ENCODE results near the gene FLNB.
"Not testable (repeated sequence)": the region's sequence is repeated elsewhere in the genome, so short reads cannot be mapped to it uniquely, and the experiment has no call there.

Gene FLNB

GRCh38 chr3:58032186-58032585 lies 24.0 kb downstream of the FLNB start:
- DNase-seq (ENCODE audit: low spot score): no peak

- no peak for DNase-seq (ENCODE audit: low spot score)
Observed at GRCh38 chr3:58034738-58035523, 26.7 kb downstream of the FLNB start.

- peak; percentile 79 for DNase-seq (ENCODE audit: low spot score)
Observed at GRCh38 chr3:58035524-58036255, 27.5 kb downstream of the FLNB start.

GRCh38 chr3:58036293-58037032 lies 28.2 kb downstream of the FLNB start:
- DNase-seq (ENCODE audit: low spot score): no peak

GRCh38 chr3:58037141-58037910 lies 29.1 kb downstream of the FLNB start:
- DNase-seq (ENCODE audit: low spot score): no peak

GRCh38 chr3:58038675-58039292 lies 30.6 kb downstream of the FLNB start:
- no peak for DNase-seq (ENCODE audit: low spot score)

GRCh38 chr3:58039601-58040000 lies 31.4 kb downstream of the FLNB start:
- no peak for DNase-seq (ENCODE audit: low spot score)

GRCh38 chr3:58041182-58041825 lies 33.1 kb downstream of the FLNB start:
- DNase-seq (ENCODE audit: low spot score): no peak

GRCh38 chr3:58041826-58042324 lies 33.7 kb downstream of the FLNB start:
- peak; percentile 71 for DNase-seq (ENCODE audit: low spot score)

GRCh38 chr3:58042947-58043707 lies 34.9 kb downstream of the FLNB start:
- no peak for DNase-seq (ENCODE audit: low spot score)

- DNase-seq (ENCODE audit: low spot score): no peak
Observed at GRCh38 chr3:58043933-58044332, 35.7 kb downstream of the FLNB start.

GRCh38 chr3:58044691-58045483 lies 36.7 kb downstream of the FLNB start:
- DNase-seq (ENCODE audit: low spot score): peak; percentile 52

GRCh38 chr3:58047826-58048225 lies 39.6 kb downstream of the FLNB start:
- DNase-seq (ENCODE audit: low spot score): peak; percentile 82

GRCh38 chr3:58048301-58048700 lies 40.1 kb downstream of the FLNB start:
- DNase-seq (ENCODE audit: low spot score): no peak

- peak; percentile 59 for DNase-seq (ENCODE audit: low spot score)
Observed at GRCh38 chr3:58049143-58049785, 41.0 kb downstream of the FLNB start.

GRCh38 chr3:58051196-58051595 lies 43.0 kb downstream of the FLNB start:
- DNase-seq (ENCODE audit: low spot score): peak; percentile 81

GRCh38 chr3:58051658-58052261 lies 43.5 kb downstream of the FLNB start:
- not testable (repeated sequence) for DNase-seq (ENCODE audit: low spot score)
